GM21528 (cell line): ENCODE results near the gene CKLF.

Experiments
- ATAC-seq: cut with Tn5 transposase; IDR thresholded peaks from one replicate; pipeline ENCODE4 v1.9.1; 2021; ENCODE audit warnings: mild to moderate bottlenecking, moderate library complexity; ENCODE audit not compliant: unreplicated experiment, low FRiP score

Gene CKLF

GRCh38 chr16:66516808-66517585 is 35.4 kb upstream of the CKLF start:
- ATAC-seq = peak; percentile 98

- ATAC-seq = no peak
These were observed 34.7 kb upstream of the CKLF start for GRCh38 chr16:66517586-66518263.

- ATAC-seq = no peak
These were observed 32.6 kb upstream of the CKLF start for GRCh38 chr16:66519482-66520373.

- no peak for ATAC-seq
These were observed 31.8 kb upstream of the CKLF start for GRCh38 chr16:66520406-66521170.

GRCh38 chr16:66521252-66521713 is 31.1 kb upstream of the CKLF start:
- no peak for ATAC-seq

- no peak for ATAC-seq
These were observed 30.2 kb upstream of the CKLF start for GRCh38 chr16:66521951-66522771.

- no peak for ATAC-seq
These were observed 29.4 kb upstream of the CKLF start for GRCh38 chr16:66522816-66523590.

GRCh38 chr16:66523861-66524354 is 28.5 kb upstream of the CKLF start:
- no peak for ATAC-seq

- ATAC-seq = peak; percentile 53
These were observed 27.7 kb upstream of the CKLF start for GRCh38 chr16:66524601-66525164.

- no peak for ATAC-seq
These were observed 26.8 kb upstream of the CKLF start for GRCh38 chr16:66525396-66526180.

GRCh38 chr16:66528294-66528693 is 24.1 kb upstream of the CKLF start:
- ATAC-seq = no peak

- ATAC-seq = no peak
These were observed 22.9 kb upstream of the CKLF start for GRCh38 chr16:66529475-66529874.

- ATAC-seq = no peak
These were observed 18.0 kb upstream of the CKLF start for GRCh38 chr16:66534376-66534799.

- ATAC-seq = no peak
These were observed 15.9 kb upstream of the CKLF start for GRCh38 chr16:66536525-66536924.

- no peak for ATAC-seq
These were observed 15.1 kb upstream of the CKLF start for GRCh38 chr16:66537236-66537635.

GRCh38 chr16:66538910-66539309 is 13.5 kb upstream of the CKLF start:
- ATAC-seq = no peak
